Measurements from ENCODE around the gene HS3ST2. TPM values are rescaled to one million over a fixed set of nuclear protein-coding genes. Genes with fewer than 3 reads are reported as not detected.
"Not testable (repeated sequence)": the region's sequence is repeated elsewhere in the genome, so short reads cannot be mapped to it uniquely, and the experiment has no call there.

Gene HS3ST2
- total and polyA plus RNA-seq, 4 experiments from 2014 or later, result 0.47 to 0.70 TPM; not detected in 2

GRCh38 chr16:22813223-22813947 lies 577 bp upstream of the HS3ST2 start:
- H3K4me3 Mint-ChIP-seq, result no peak overlapping the region
- no peaks in the 10 kb centered on the region for H3K36me3 Mint-ChIP-seq
- POLR2A ChIA-PET (ENCODE audit: partially characterized antibody), result no interaction called here
- peaks cover 26 to 28% of the 10 kb centered on the region in 2 donors for H3K27me3 Mint-ChIP-seq
- no peak for DNase-seq
- H3K4me1 Mint-ChIP-seq, result peaks cover 0 to 2% (median 0%) of the 10 kb centered on the region in 4 donors
- H3K4me3 ChIP-seq (ENCODE audit: low read length in 2 of 2), result no peak overlapping the region
- no peaks in the 10 kb centered on the region for H3K4me1 ChIP-seq (ENCODE audit: insufficient read depth, low read length)
- intact Hi-C loops (cut with micrococcal nuclease), result no loop called here
- H3K36me3 ChIP-seq (ENCODE audit: insufficient read depth, low read length), result no peaks in the 10 kb centered on the region
- H3K27ac Mint-ChIP-seq, result no peak overlapping the region
- H3K27me3 ChIP-seq (ENCODE audit: insufficient read depth, low read length), result peaks cover 10% of the 10 kb centered on the region
- no peak overlapping the region for H3K27ac ChIP-seq (ENCODE audit: low read depth, low read length)
- CTCF ChIA-PET (ENCODE audit: partially characterized antibody), result no interaction called here
- H3K9me3 ChIP-seq (ENCODE audit: control insufficient read depth in 1 of 2, low read length in 2 of 2), result no peaks in the 10 kb centered on the region
- H3K9me3 Mint-ChIP-seq, result peaks cover 0 to 5% (median 0%) of the 10 kb centered on the region in 8 donors

GRCh38 chr16:22814711-22815105 lies 746 bp downstream of the HS3ST2 start:
- CTCF ChIA-PET (ENCODE audit: partially characterized antibody), result no interaction called here
- no peak for DNase-seq

GRCh38 chr16:22815863-22816262 lies 1.9 kb downstream of the HS3ST2 start:
- Mint-ChIP-seq H3K9me3 (peaks cover 0 to 6% (median 3%) of the 10 kb centered on the region in 8 donors), H3K27ac (no peak overlapping the region), H3K4me3 (no peak overlapping the region), H3K36me3 (no peaks in the 10 kb centered on the region), H3K27me3 (peaks cover 24 to 28% of the 10 kb centered on the region in 2 donors), H3K4me1 (peaks cover 0 to 2% (median 0%) of the 10 kb centered on the region in 4 donors)
- intact Hi-C loops (cut with micrococcal nuclease), result no loop called here
- H3K27me3 ChIP-seq (ENCODE audit: insufficient read depth, low read length), result peaks cover 10% of the 10 kb centered on the region
- H3K4me3 ChIP-seq (ENCODE audit: low read length in 2 of 2), result no peak overlapping the region
- no peaks in the 10 kb centered on the region for H3K4me1 ChIP-seq (ENCODE audit: insufficient read depth, low read length)
- ChIA-PET POLR2A (ENCODE audit: partially characterized antibody) (no interaction called here), CTCF (ENCODE audit: partially characterized antibody) (no interaction called here)
- no peaks in the 10 kb centered on the region for H3K36me3 ChIP-seq (ENCODE audit: insufficient read depth, low read length)
- no peak for DNase-seq
- no peaks in the 10 kb centered on the region for H3K9me3 ChIP-seq (ENCODE audit: control insufficient read depth in 1 of 2, low read length in 2 of 2)
- H3K27ac ChIP-seq (ENCODE audit: low read depth, low read length), result no peak overlapping the region

More at GRCh38 chr16:22814711-22815105, 746 bp downstream of the HS3ST2 start:
- Mint-ChIP-seq H3K36me3 (no peaks in the 10 kb centered on the region), H3K4me1 (peaks cover 0 to 2% (median 0%) of the 10 kb centered on the region in 4 donors), H3K27me3 (peaks cover 26 to 28% of the 10 kb centered on the region in 2 donors), H3K4me3 (no peak overlapping the region), H3K27ac (no peak overlapping the region), H3K9me3 (peaks cover 0 to 6% (median 3%) of the 10 kb centered on the region in 8 donors)
- H3K36me3 ChIP-seq (ENCODE audit: insufficient read depth, low read length), result no peaks in the 10 kb centered on the region
- peaks cover 10% of the 10 kb centered on the region for H3K27me3 ChIP-seq (ENCODE audit: insufficient read depth, low read length)
- POLR2A ChIA-PET (ENCODE audit: partially characterized antibody), result no interaction called here
- no peak overlapping the region for H3K27ac ChIP-seq (ENCODE audit: low read depth, low read length)
- no peaks in the 10 kb centered on the region for H3K4me1 ChIP-seq (ENCODE audit: insufficient read depth, low read length)
- H3K4me3 ChIP-seq (ENCODE audit: low read length in 2 of 2), result no peak overlapping the region
- intact Hi-C loops (cut with micrococcal nuclease), result no loop called here
- no peaks in the 10 kb centered on the region for H3K9me3 ChIP-seq (ENCODE audit: control insufficient read depth in 1 of 2, low read length in 2 of 2)

- Mint-ChIP-seq H3K27me3 (peaks cover 22 to 28% of the 10 kb centered on the region in 2 donors), H3K4me3 (no peak overlapping the region), H3K4me1 (peaks cover 0 to 2% (median 0%) of the 10 kb centered on the region in 4 donors), H3K9me3 (peaks cover 0 to 6% (median 3%) of the 10 kb centered on the region in 8 donors), H3K36me3 (no peaks in the 10 kb centered on the region), H3K27ac (no peak overlapping the region)
- intact Hi-C loops (cut with micrococcal nuclease), result no loop called here
- Histone ChIP-seq H3K36me3 (ENCODE audit: insufficient read depth, low read length) (no peaks in the 10 kb centered on the region), H3K4me1 (ENCODE audit: insufficient read depth, low read length) (no peaks in the 10 kb centered on the region), H3K9me3 (ENCODE audit: control insufficient read depth in 1 of 2, low read length in 2 of 2) (no peaks in the 10 kb centered on the region), H3K27me3 (ENCODE audit: insufficient read depth, low read length) (peaks cover 10% of the 10 kb centered on the region), H3K27ac (ENCODE audit: low read depth, low read length) (no peak overlapping the region), H3K4me3 (ENCODE audit: low read length in 2 of 2) (no peak overlapping the region)
- POLR2A ChIA-PET (ENCODE audit: partially characterized antibody), result no interaction called here
- no peak for DNase-seq
- CTCF ChIA-PET (ENCODE audit: partially characterized antibody), result no interaction called here
Measured at GRCh38 chr16:22816475-22816874, 2.5 kb downstream of the HS3ST2 start.

- H3K36me3 Mint-ChIP-seq; H3K36me3 ChIP-seq (ENCODE audit: insufficient read depth, low read length); H3K4me3 Mint-ChIP-seq; H3K4me1 Mint-ChIP-seq; H3K27me3 Mint-ChIP-seq; POLR2A ChIA-PET (ENCODE audit: partially characterized antibody); CTCF ChIA-PET (ENCODE audit: partially characterized antibody); H3K4me1 ChIP-seq (ENCODE audit: insufficient read depth, low read length); H3K27ac Mint-ChIP-seq; H3K9me3 ChIP-seq (ENCODE audit: control insufficient read depth in 1 of 2, low read length in 2 of 2); H3K9me3 Mint-ChIP-seq; H3K27ac ChIP-seq (ENCODE audit: low read depth, low read length); H3K4me3 ChIP-seq (ENCODE audit: low read length in 2 of 2); intact Hi-C loops (cut with micrococcal nuclease); DNase-seq: not testable (repeated sequence)
- H3K27me3 ChIP-seq (ENCODE audit: insufficient read depth, low read length), result peaks cover 10% of the 10 kb centered on the region
Measured at GRCh38 chr16:22818736-22819135, 4.8 kb downstream of the HS3ST2 start.

- no peaks in the 10 kb centered on the region for H3K4me1 ChIP-seq (ENCODE audit: insufficient read depth, low read length)
- ChIA-PET POLR2A (ENCODE audit: partially characterized antibody) (no interaction called here), CTCF (ENCODE audit: partially characterized antibody) (no interaction called here)
- no peaks in the 10 kb centered on the region for H3K36me3 ChIP-seq (ENCODE audit: insufficient read depth, low read length)
- no peak overlapping the region for H3K4me3 ChIP-seq (ENCODE audit: low read length in 2 of 2)
- Mint-ChIP-seq H3K4me1 (no peaks in the 10 kb centered on the region), H3K9me3 (peaks cover 0 to 1% (median 0%) of the 10 kb centered on the region in 8 donors), H3K27ac (no peak overlapping the region), H3K4me3 (no peak overlapping the region), H3K27me3 (peaks cover 12 to 15% of the 10 kb centered on the region in 2 donors), H3K36me3 (no peaks in the 10 kb centered on the region)
- intact Hi-C loops (cut with micrococcal nuclease), result no loop called here
- H3K9me3 ChIP-seq (ENCODE audit: control insufficient read depth in 1 of 2, low read length in 2 of 2), result no peaks in the 10 kb centered on the region
- no peaks in the 10 kb centered on the region for H3K27me3 ChIP-seq (ENCODE audit: insufficient read depth, low read length)
- no peak overlapping the region for H3K27ac ChIP-seq (ENCODE audit: low read depth, low read length)
- no peak for DNase-seq
Measured at GRCh38 chr16:22838681-22839080, 24.7 kb downstream of the HS3ST2 start.

- H3K27me3 ChIP-seq (ENCODE audit: insufficient read depth, low read length); DNase-seq; H3K4me3 Mint-ChIP-seq; H3K4me3 ChIP-seq (ENCODE audit: low read length in 2 of 2); H3K4me1 Mint-ChIP-seq; intact Hi-C loops (cut with micrococcal nuclease); H3K36me3 ChIP-seq (ENCODE audit: insufficient read depth, low read length); H3K9me3 Mint-ChIP-seq; H3K9me3 ChIP-seq (ENCODE audit: control insufficient read depth in 1 of 2, low read length in 2 of 2); H3K27ac ChIP-seq (ENCODE audit: low read depth, low read length); H3K36me3 Mint-ChIP-seq; POLR2A ChIA-PET (ENCODE audit: partially characterized antibody); H3K27ac Mint-ChIP-seq; CTCF ChIA-PET (ENCODE audit: partially characterized antibody); H3K4me1 ChIP-seq (ENCODE audit: insufficient read depth, low read length): not testable (repeated sequence)
- peaks cover 16 to 19% of the 10 kb centered on the region in 2 donors for H3K27me3 Mint-ChIP-seq
Measured at GRCh38 chr16:22842031-22842430, 28.1 kb downstream of the HS3ST2 start.

Measured in CD4-positive, alpha-beta memory T cell (primary cell).